CD4-positive, alpha-beta T cell treated with Interleukin-17A for 4 hours (primary cell): Measurements from ENCODE around the gene SDC1.

Source experiments
- DNase-seq: peaks from one replicate; pipeline ENCODE4 v3.0.0-alpha.2; 2020; ENCODE audit warnings: mixed read lengths

Gene SDC1

DNA sequence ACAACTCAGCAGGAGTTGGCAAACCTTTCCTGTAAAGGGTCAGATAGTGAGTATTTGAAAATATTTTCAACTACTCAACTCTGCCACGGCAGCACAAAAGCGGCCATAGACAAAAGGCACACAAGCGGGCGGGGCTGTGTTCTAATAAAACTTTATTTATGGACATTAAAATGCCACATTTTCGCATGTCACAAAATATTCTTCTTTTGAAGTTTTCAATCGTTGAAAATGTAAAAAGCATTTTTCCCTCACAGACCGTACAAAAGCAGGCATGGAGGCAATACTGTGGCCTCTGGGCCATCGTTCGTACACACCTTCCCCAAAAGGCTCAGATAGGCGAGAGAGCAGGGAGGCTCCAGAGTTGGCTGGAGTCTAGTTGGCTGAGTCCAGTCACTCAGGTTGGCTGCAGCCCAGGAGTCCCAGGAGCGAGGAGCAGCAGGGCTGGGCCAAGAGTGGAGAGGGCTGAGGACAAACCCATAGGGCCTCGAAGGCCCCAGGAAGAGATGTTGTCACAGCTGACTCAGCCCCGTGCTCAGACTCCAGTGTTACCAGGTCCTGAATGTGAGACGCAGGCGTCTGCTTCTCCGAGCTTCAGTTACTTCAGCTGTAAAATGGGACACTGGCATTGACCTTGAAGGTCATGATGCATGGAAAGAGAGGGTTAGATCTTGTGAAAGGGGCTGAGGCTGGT, 42.5 kb downstream of the SDC1 start:
- DNase-seq: no peak

DNA sequence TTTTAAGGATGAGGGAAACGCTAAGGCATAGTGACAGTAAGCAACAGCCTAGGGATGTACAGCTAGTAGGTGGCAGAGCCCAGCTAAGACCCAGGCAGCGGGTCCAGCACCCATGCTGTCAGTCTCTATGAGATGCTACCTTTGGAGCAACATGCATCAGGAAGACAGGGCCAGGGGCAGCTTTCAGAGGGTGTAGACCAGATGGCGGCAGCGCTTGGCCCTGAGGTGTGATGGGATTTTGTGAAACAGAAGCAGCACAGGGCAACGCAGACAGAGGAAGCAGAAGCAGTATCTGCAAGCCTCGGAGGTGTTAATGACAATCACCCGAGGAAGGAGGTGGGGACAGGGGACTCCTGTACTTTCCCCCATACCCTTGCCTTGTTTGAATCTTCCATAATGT, 43.2 kb downstream of the SDC1 start:
- no peak for DNase-seq

DNA sequence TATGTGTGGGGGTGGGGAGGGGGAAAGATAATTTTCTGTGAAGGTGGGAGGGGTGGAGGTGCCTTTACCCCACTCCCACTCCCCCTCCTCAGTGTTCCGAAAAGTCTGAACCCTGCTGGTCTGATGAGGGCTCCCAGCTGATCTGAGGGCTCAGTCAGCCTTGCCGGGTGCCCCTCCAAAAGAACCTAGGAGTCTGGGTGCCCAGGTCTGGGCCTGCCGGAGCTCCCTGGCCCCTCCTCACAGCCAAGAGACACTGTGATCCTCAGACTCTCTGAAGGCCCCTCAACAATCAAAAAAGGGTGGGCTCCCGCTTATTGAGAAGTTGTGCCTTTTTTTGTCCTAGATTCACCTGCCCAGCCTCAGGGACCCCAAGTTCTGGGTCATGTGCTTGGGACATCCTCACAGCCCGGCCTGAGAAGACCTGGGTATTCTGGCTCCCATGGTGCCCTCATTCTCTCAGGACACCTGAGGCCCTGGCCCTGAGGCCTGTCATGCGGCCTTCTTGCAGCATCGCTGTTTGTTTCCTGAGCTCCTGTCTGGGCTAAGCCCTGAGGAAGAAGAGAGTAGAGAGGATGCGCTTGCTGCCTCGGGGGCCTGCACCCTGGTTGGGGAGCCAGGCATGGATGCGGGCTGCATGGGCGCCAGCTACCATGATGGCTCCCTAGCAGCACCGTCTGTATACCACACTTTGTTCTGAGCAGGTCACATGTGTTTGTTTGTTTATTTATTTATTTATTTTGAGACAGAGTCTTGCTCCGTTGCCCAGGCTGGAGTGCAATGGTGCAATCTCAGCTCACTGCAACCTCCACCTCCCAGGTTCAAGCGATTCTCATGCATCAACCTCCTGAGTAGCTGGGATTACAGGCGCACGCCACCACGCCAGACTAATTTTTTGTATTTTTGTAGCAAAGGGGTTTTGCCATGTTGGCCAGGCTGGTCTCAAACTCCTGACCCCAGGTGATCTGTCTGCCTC, 44.0 kb downstream of the SDC1 start:
- no peak for DNase-seq

DNA sequence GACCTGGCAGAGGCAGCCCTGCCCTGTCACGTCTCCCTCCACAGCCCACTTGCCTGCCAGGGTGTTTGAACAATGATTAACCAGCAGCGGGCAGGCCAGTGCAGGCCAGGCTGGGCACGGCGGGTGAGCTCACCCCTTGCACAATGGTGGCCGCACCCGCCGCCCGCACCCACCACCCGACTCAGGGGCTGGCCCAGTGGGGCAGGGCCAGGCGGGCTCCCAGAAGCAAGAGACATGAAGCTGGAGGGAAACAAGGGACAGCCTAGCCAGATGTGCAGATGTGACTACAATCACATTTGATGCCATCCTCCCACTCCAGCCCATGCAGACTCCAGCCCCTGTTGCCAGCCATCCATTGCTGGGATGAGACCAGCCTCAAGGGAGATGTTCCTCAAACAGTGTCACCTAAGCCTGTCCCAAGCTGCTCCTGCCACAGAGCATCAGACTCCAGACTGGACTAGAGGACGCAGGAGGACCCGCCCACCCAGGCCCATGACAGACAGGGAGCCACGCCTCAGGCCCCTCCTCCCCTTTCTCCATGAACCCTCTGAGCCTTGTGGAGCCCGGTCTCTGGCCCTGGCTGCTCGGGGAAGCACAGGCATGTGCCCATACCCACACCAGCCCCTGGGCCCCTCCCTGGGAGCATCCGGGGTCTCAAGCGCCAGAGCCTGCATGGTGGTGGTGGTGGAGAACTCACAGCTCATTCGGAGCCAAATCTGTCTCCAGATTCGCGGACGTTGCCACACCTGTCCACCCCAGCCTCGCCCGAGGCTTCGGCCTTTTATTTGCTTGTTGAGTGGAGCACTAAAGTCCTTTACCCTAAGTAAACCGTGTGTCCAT, 45.0 kb downstream of the SDC1 start:
- no peak for DNase-seq

DNA sequence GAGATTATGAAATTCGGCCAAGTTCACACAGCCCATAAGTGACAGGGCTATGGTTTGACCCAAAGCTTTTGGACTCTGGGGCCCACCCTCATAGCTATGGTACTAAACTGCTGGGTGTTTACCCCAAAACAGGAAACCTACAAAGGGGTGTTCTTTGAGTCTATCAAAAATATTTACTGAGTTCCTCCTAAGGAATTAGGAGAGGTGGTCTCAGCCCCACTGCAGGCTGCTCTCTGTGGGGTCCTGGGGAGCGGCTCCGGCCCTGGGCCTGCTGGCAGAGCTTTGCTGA, 45.5 kb downstream of the SDC1 start:
- DNase-seq: no peak

DNA sequence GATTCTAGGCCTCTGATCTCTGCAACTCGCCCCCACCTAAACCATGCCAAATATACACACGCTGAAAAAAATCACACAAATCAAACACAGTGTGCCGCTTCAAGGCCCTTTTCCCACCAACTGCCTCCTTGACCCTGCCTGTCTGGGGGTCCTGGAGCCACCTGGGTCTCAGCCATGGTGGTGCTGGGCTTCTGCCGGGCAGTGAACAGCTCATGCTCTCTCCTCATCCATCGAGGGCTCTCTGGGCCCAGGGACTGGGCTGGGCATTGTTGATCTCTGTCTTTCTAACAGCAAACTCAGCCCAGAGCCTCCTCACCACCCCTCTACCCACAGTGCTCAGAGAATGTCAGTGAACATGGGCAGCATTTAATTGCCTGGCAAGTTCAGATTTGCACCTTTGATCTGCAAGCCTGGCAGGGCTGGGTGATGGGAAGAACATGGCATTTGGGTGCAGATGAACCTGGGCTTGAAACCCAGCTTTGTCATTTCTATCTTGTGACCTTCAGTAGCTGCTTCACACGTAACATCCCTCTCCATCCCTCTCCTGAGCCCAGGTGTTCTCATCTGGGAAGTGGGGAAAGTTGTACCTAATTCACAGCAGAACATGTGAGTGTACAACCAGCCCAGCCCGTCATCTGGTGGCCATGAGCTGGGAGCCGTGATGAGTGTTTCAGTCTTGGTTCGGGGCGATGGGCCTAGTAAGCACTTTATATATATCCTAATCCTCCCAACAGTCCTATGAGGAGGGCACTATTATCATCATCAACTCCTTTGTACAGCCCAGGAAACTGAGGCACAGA, 46.1 kb downstream of the SDC1 start:
- DNase-seq: no peak

DNA sequence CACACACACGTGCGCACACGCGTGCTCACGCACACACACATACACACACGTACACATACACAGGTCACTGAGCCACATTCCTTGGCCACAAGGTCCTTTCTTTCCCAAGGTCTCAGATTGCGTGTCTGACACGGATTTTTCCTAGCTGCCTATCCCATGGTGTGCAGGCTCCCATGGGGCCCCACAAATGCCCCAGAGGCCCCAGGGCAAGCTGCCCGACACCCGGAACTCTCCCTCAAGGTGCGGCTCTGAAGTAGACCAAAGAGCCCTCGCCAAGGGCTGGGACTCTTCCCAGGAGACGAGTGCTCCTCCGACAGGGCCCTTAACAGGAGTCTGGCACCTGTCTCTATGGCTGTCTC, 46.7 kb downstream of the SDC1 start:
- no peak for DNase-seq

DNA sequence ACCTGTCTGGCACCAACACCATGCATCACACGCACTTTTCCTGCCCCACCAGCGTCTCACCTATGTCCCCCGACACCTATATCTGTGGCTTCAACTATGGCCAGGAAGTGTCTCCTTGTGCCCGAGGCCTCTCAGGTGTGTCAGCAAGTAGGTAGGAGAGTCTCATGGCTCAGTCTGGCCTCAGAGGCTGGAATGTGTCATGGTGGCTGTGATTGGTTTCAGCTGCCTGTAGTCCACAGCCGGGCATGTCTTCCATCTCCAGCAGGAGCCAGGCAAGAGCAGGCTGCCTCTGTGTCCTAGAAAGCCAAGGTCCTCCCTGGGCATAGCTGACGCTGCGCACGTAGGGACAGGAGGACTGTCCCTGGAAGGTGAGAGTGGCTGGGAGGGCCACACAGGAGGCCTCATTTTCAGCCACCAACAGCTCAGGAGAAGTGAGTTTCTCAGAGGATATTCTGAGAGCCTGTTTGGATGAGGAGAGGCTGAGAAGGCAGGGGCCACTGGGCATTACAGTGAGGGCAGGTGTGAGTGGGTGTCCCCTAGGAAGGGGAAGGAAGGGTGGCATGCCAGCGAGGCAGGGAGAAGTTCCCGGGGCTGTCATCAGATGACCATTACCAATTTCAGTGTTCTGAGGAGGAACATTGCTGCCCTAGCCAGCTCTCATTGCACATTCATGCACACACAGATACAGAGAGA, 47.2 kb downstream of the SDC1 start:
- no peak for DNase-seq

DNA sequence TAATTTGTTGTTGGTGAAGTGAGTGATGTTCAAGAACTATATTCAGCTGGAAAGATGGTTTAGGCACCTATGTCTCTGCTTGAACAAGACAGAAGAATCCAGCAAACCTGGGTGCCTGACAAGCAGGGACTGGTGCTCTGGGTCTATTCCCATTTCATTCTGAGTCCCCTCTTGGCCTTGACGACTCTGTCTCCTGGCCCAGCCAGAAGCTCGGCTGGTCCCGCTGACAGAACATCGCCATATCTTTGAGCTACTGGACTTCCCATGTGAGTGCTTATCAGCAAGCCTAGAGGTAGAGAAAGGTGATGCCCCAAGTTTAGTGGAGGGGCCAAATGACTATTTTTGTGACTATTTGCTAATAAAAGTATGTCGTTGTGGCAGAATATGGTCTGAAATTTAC, 48.2 kb downstream of the SDC1 start:
- no peak for DNase-seq

DNA sequence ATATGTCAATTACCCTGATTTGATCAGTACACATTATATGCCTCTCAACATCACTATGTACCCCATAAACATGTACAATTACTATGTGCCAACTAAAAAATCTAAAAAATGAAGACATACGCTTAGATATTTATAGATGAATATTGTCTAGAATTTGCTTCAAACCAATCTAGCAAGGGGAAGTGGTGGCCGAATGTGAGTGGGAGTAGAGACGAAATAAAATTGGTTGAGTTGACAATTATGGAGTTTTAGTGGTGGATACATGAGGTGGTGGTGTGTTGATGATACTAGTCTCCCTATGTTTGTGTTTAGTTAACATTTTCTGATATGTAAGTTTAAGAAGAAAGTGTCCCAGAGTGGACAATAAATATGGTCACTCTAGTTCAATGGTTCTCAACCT, 49.0 kb downstream of the SDC1 start:
- no peak for DNase-seq

DNA sequence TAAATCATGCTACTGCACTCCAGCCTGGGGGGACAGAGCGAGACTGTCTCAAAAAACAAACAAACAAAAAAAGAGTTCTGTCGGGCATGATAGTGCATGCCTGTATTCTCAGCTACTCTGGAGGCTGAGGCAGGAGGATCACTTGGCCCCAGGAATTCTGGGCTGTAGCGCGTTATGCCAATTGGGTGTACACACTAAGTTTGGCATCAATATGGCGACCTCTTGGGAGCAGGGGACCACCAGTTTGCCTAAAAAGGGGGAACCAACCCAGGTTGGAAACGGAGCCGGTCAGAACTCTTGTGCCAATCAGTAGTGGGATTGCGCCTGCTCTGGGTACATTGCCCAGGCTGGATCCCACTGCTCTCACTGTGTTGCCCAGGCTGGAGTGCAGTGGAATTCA, 49.7 kb downstream of the SDC1 start:
- DNase-seq: no peak

DNA sequence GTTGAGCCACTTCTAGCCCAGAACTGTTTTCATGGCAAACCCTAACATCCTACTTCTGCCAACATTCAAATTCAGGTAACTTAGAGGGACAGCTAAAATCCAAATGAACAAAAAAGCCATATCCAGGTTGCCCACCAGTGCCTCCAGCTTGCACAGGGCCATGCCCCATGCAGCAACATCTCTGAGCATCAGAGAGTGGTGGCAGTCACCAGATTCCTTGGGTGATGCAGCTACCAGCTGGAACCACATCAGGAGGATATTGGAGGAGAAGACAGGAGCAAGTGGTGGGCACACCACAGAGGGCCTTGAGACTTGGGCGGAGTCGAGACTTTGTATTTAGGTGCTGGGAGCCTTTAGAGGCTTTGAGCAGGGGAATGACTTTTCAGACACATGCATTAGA, 50.5 kb downstream of the SDC1 start:
- no peak for DNase-seq

DNA sequence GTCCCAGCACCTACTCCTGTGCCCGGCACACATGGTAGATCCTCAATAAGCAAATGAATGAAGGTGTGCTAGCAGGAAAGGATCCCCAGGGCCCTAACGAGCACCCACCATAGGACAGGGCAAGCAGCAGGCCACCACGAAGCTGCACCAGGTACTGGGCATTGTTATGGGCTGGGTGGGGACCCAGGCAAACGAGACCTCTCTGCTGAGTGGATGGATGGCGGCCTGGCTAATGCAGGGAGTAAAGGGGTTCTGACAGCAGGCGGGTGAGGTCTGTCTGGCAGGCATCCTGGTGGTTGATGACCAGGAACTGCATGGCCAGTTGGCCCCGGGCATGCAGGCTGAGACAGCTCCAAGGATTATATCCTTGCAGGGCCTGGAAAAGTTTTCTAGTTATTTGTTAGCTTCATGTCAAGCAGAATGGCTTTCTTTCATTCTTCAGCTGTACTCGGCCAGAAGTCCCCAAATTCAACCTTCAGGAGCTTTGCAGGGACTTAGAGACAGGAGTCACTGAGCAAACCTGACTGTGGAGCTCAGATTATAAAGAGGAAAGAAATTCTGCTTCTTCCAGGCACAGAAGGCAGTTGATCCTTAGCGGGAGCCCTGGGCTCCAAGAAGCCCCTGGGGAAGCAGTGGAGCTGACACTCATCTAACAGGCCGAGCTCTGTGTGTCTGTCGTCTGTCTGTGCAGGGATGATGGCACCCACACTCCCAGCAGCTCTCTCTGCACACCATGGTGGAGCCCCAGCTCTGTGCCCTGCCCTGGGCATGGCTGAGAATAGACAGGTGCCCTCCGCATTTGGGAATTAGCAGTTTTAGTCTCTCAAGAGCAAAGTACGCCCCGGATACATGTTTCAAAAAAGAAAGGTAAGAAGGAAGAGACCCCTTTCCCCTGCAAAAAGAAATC, 51.2 kb downstream of the SDC1 start:
- DNase-seq: no peak

DNA sequence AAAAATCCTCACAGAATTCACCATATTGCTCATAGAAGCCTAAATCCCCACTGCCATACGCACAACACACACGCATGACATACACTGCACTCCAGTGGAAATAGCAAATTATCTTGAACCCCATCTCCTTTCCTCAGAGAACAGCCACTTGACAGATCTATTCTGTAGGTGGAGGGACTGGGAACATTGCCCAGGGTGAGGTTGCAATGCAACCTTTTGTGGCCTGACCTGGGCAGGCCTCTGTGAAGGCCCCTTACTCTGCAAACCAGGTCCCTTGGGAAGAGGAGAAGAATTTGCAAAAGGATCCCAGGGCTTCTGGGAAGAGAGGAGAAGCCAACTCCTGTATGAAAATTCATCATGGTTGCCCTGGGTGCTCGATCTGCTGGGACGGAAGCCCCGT, 51.9 kb downstream of the SDC1 start:
- DNase-seq: no peak

DNA sequence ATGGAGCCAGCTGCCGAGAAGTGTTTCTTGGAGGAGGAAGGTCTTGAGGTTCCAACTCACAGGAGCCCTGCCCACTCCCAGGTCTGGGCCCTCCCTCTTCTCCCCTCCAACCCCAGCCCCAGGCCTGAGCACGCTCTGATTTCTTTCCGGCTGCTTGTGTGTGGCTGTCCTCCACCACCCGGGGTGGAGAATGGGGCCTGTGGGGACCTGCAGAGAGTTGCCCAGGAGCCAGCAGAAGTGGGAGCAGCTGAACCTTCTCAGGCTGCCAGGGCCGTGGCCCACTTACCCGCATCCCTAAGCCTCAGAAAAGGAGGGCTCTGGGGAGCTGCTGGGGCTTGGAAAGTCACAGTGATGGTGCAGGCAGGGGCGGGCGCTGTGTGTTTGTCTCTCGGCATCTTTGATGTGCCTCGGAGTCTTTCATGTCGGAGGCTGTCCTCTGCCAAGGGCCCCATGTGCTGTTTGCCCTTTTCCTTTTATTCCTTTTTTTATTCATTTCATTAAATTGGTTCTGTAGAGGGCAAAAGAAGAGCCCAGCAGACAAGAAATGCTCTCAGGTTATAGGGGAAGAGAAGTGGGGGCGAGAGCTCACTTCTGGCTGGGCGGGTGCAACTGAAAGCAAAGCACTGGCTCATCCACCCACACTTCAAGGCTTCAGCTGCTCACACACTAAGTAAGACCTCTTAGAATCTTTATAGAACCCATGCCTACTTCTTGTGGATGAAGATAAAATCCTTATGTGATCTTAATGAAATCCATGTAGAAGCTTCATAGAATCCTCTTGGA, 52.5 kb downstream of the SDC1 start:
- DNase-seq: no peak

DNA sequence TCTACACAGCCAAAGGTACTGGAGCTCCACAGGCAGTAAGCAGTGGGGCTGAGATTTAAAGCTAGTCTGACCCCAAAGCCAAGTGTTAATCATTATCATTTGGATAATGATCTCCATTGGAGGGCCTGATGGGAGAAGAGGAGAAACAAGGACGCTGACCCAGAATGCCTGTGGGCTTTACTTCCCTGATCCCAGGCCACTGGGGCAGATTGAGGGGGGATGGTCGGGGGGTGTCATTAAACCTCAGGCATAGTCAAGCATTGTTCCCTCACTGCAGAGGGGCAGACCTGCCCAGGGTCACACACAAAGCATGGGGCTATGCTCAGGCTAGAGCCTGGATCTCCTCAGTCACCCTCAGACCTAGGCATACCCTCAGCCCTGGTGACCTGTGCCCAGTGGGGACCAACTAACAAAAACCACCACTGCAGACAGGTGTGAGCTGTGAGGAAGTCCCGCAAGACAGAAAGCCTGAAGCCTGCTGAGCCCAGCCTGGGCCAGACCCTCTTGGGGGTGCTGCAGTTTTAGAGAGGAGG, 53.4 kb downstream of the SDC1 start:
- DNase-seq: no peak

DNA sequence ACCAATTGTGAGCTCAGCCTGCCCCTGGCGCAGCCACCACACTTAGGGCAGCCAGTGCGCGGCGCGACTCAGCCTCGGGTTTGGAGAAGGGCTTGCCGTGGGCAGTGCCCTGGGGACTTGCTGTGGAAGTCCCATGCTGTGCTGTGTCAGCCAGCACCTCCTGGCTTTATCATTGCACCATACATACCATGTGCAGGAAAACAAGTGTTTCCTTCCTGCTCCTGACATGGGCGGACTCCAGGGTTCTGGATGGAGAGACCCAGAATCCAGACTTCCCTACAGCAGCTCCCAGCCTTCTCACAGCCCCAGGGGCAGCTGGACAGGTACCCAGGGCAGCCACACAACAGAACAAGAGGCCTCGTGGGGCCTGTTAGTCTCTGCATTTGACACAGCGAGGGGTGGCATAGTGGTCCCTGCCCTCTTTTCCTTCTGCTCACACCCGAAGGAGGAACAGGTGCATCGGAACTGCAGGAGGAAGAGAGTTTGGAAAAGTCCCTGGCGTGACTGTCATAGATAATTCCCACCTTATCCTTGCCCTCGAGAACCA, 54.2 kb downstream of the SDC1 start:
- no peak for DNase-seq

DNA sequence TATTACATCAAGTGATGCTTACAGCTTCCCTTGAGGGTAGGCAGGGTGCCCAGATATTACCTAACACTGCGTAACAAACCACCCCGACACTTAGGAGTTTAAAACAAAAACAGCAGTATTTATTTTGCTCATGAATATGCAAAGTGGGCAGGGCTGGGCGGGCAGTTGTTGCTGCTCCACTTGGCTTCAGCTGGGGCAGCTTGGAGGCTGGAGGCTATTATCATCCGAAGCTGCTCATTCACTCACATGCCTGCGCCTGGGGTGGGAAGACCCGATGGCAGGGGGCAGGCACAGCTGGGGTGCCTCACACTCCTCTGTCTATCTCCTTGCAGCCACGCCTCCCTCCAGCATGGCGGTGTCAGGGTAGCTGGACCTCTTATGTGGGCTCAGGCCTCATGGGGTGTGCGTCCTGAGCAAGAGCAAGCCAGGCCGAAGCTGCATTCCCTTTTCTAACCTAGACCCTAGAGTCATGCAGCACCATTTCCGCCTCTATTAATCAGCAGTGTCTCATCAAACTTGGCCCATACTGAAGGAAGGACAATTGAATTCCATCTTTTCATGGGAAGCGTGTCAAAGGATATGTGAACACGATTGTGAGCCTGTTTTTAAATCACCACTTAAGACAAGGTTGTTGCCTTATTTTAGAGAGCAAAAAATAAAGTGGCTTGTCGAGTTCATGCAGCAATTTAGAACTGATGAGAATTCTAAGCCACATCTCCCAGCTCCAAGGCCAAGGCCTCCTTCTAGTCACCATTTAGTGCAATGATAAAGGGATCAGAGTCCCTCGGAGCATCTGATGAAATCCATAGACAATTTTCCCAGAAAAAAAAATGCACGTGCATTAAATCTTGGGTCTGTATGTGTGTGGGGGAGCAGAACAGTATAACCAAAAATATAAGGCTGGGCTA, 54.9 kb downstream of the SDC1 start:
- DNase-seq: no peak
